Kidney (tissue), 14 donors: ENCODE results near the gene ACBD7. TPM values are rescaled to one million over a fixed set of nuclear protein-coding genes. Genes with fewer than 3 reads are reported as not detected.

ENCODE experiments used
- DNase-seq, 5 donors: peaks; one replicate each; pipeline ENCODE4 v3.0.0-alpha.2; 2013 to 2020
- FAIRE-seq: peaks from 2 replicates; lab custom pipeline; 2012; peaks lifted over from hg19 to GRCh38; lab: Jason Lieb, UNC
- H3K27ac ChIP-seq, 2 donors: one replicate each; pipeline ENCODE4 v1.7.0; 2013; ENCODE audit warnings: low read depth in 2 of 2, low read length in 2 of 2, inconsistent platforms in 1 of 2
- H3K27me3 ChIP-seq: one replicate; pipeline ENCODE4 v1.7.1; 2013; ENCODE audit warnings: low read length, inconsistent platforms; ENCODE audit not compliant: control insufficient read depth, insufficient read depth
- H3K36me3 ChIP-seq, 3 donors: one replicate each; pipeline versions ENCODE4 v1.7.0 to v1.7.1; 2013; ENCODE audit warnings: low read length in 3 of 3, control low read depth in 1 of 3, inconsistent platforms in 1 of 3; ENCODE audit not compliant: insufficient read depth in 3 of 3, control insufficient read depth in 2 of 3
- H3K4me1 ChIP-seq, 3 donors: one replicate each; pipeline versions ENCODE4 v1.7.0 to v1.7.1; 2013; ENCODE audit warnings: low read length in 3 of 3, inconsistent platforms in 1 of 3, low read depth in 1 of 3; ENCODE audit not compliant: control insufficient read depth in 2 of 3, insufficient read depth in 2 of 3
- H3K4me3 ChIP-seq, 3 donors: one replicate each; pipeline versions ENCODE4 v1.7.0 to v1.8.1; 2013; ENCODE audit warnings: low read length in 3 of 3, control low read depth in 1 of 3, inconsistent platforms in 1 of 3
- H3K9ac ChIP-seq, 3 donors: one replicate each; pipeline versions ENCODE4 v1.7.0 to v1.7.1; 2013; ENCODE audit warnings: low read length in 3 of 3, control low read depth in 1 of 3, inconsistent platforms in 1 of 3
- H3K9me3 ChIP-seq, 3 donors: one replicate each; pipeline versions ENCODE4 v1.7.0 to v1.7.1; 2013; ENCODE audit warnings: low read length in 3 of 3, control low read depth in 1 of 3, inconsistent platforms in 1 of 3; ENCODE audit not compliant: control insufficient read depth in 2 of 3, insufficient read depth in 1 of 3
- CTCF ChIP-seq: IDR thresholded peaks from 3 replicates; pipeline ENCODE4 v1.5.1; 2012; ENCODE audit warnings: mild to moderate bottlenecking, moderate library complexity, borderline replicate concordance; ENCODE audit not compliant: insufficient read depth; ENCODE audit errors: extremely low read depth
- intact Hi-C: fragments of 100-400 bp; cut with DNase I; formaldehyde crosslinking; loops from one replicate; pipeline ENCODE4 v1.11.1; 2022
- polyA plus RNA-seq: library from polyadenylated mRNA; stranded (reverse); fragments of 350-450 nt; fragmentation: Illumina TruSeq; extraction: RNeasy Lipid Tissue Mini Kit (QIAGEN cat#74804); gene quantifications from one replicate; pipeline ENCODE4 v1.2.3, GENCODE V29; 2014; ENCODE audit warnings: low read depth, low replicate concordance; ENCODE audit not compliant: insufficient read depth
- total RNA-seq: library from RNA; stranded (reverse); fragmentation: NEBNext Ultra II Directional; extraction: Animal tissue kit (Norgen Biotek cat#: 25700); gene quantifications from one replicate; pipeline ENCODE4 v1.2.1, GENCODE V29; 2021
- donor health status: control.
- donor health status: control.
- donor health status: control.
- donor health status: control.
- donor health status: control.
- donor health status: DM: yes; HTN: yes; CAD: no.
- donor health status: Normal renal cell carcinoma (clear cell type).

ACBD7 gene
- total and polyA plus RNA-seq, 2 donors from 2014 or later = 0.50 to 0.56 TPM

GRCh38 chr10:15099886-15100285 lies 11.3 kb upstream of the ACBD7 start:
- FAIRE-seq = no peak

DNA sequence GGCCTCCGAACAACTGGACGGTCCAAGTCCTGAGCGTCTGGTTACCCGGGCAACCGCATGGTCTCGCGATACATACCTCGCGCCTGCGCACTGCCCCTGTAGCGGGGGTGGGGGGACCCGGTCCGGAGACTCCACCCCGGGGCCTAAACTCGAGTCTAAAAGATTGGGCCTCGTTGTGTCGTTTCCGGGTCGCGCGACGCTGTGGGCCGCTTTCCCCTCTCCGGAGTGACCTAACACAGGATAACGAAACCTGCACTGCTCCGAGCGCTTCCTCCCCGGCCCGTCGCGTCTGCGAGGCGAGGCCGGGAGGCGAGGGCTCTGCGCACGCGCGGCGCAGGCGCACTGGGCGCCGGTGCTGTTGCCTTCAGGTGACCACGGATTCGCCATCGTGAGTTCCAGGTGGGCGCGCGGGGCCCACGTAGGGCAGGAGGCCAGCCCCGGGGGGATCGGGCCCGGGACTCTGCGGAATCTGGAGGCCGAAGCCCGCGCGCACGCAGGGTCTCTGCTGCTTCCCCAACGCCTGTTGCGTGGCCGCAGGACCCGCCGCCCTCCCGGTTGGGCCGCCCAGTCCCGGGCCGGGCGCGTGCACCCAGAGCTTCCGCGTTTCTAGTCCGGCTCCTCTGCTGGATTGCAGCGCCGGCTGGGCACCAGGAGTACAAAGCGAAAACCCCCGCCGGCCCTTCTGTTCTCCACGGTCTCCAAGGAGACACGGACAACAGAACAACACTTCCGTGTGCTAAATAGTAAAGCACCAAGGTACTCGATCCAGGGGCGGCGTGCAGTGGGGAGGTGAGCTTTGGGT lies 8.6 kb upstream of the ACBD7 start, which contains the start of gene RPP38:
RPP38 (plus strand) TSS at position 345 of the 802 bp plus-strand sequence. CDS start 5,960 bp downstream, outside the sequence.
- intact Hi-C loops = no loop called here
- FAIRE-seq = no peak

More at GRCh38 chr10:15099886-15100285, 11.3 kb upstream of the ACBD7 start:
- Histone ChIP-seq H3K27ac (no peak overlapping the region), H3K27me3 (no peaks in the 10 kb centered on the region), H3K4me3 (no peak overlapping the region), H3K36me3 (peaks cover 2 to 18% (median 7%) of the 10 kb centered on the region in 3 donors), H3K9me3 (no peaks in the 10 kb centered on the region), H3K4me1 (peaks cover 0 to 9% (median 5%) of the 10 kb centered on the region in 3 donors), H3K9ac (peak overlapping the region in 1 of 3 donors; percentile 12)
- no peak for DNase-seq
- no peak for TF ChIP-seq CTCF
- intact Hi-C loops = no loop called here

GRCh38 chr10:15096661-15097010 lies 8.1 kb upstream of the ACBD7 start:
- Histone ChIP-seq H3K4me1 (peaks cover 0 to 9% (median 5%) of the 10 kb centered on the region in 3 donors), H3K27me3 (no peaks in the 10 kb centered on the region), H3K36me3 (no peaks in the 10 kb centered on the region), H3K4me3 (peak overlapping the region; percentile 68 to 93 (median 83)), H3K9me3 (no peaks in the 10 kb centered on the region), H3K9ac (peak overlapping the region; percentile 27 to 83 (median 80)), H3K27ac (peak overlapping the region in 1 of 2 donors; percentile 99)
- intact Hi-C loops = no loop called here
- no peak for FAIRE-seq
- DNase-seq = no peak
- TF ChIP-seq CTCF = no peak

More for the DNA sequence above, 8.6 kb upstream of the ACBD7 start, which contains the start of gene RPP38:
- peak; percentile 97 to 99 (median 98) for DNase-seq
- Histone ChIP-seq H3K4me3 (peak within 1 kb of the TSS; percentile 68 to 93 (median 83)), H3K9me3 (no peaks in the 10 kb centered on the region), H3K36me3 (peaks cover 0 to 4% (median 0%) of the 10 kb centered on the region in 3 donors), H3K27me3 (no peaks in the 10 kb centered on the region), H3K9ac (peak within 1 kb of the TSS; percentile 77 to 83 (median 80)), H3K27ac (peak within 1 kb of the TSS; percentile 99), H3K4me1 (peaks cover 0 to 9% (median 5%) of the 10 kb centered on the region in 3 donors)
- TF ChIP-seq CTCF = no peak
